Kidney capillary endothelial cell (primary cell): Measurements from ENCODE around the gene LDLRAD4.

Experiments
- DNase-seq: peaks from one replicate; pipeline ENCODE4 v3.0.0-alpha.2; 2018; ENCODE audit warnings: low spot score

Gene LDLRAD4

GRCh38 chr18:13371689-13372418 is 153.3 kb downstream of the LDLRAD4 start:
- DNase-seq, result no peak

- DNase-seq, result no peak
Observed at GRCh38 chr18:13372531-13372951, 154.0 kb downstream of the LDLRAD4 start.

GRCh38 chr18:13374096-13374467 is 155.5 kb downstream of the LDLRAD4 start:
- DNase-seq, result no peak

GRCh38 chr18:13374468-13375301 is 156.1 kb downstream of the LDLRAD4 start:
- no peak for DNase-seq

GRCh38 chr18:13375302-13376255 is 157.0 kb downstream of the LDLRAD4 start:
- DNase-seq, result peak; percentile 91

- DNase-seq, result no peak
Observed at GRCh38 chr18:13376298-13376840, 157.8 kb downstream of the LDLRAD4 start.

- no peak for DNase-seq
Observed at GRCh38 chr18:13376841-13377351, 158.3 kb downstream of the LDLRAD4 start.

- peak; percentile 13 for DNase-seq
Observed at GRCh38 chr18:13377496-13377895, 158.9 kb downstream of the LDLRAD4 start.

GRCh38 chr18:13378150-13378549 is 159.6 kb downstream of the LDLRAD4 start:
- DNase-seq, result no peak

- DNase-seq, result no peak
Observed at GRCh38 chr18:13379062-13379865, 160.7 kb downstream of the LDLRAD4 start.

- DNase-seq, result peak; percentile 52
Observed at GRCh38 chr18:13379930-13380690, 161.6 kb downstream of the LDLRAD4 start.

- DNase-seq, result peak; percentile 9
Observed at GRCh38 chr18:13380691-13381070, 162.1 kb downstream of the LDLRAD4 start.

- DNase-seq, result no peak
Observed at GRCh38 chr18:13381331-13381730, 162.8 kb downstream of the LDLRAD4 start.

GRCh38 chr18:13381944-13382365 is 163.4 kb downstream of the LDLRAD4 start:
- peak; percentile 68 for DNase-seq

GRCh38 chr18:13382366-13382953 is 163.9 kb downstream of the LDLRAD4 start:
- peak; percentile 80 for DNase-seq

- no peak for DNase-seq
Observed at GRCh38 chr18:13382954-13383827, 164.6 kb downstream of the LDLRAD4 start.

- DNase-seq, result no peak
Observed at GRCh38 chr18:13386891-13387801, 168.6 kb downstream of the LDLRAD4 start.
